K562 (cell line): ENCODE data around the gene TTLL12. TPM values are rescaled to one million over a fixed set of nuclear protein-coding genes. Genes with fewer than 3 reads are reported as not detected.

Experiments used
- ATAC-seq: fragments of 200-7000 bp; cut with Tn5 transposase; 3 replicates; pipeline ENCODE4 v1.9.1; 2020; ENCODE audit warnings: moderate library complexity
- BruUV-seq: library from RNA; stranded (reverse); fragments of 400-500 nt; replicated peaks from 2 replicates; lab custom pipeline; 2021; lab: Mats Ljungman, UMichigan
- CTCF ChIA-PET: fragments of 300-600 bp; formaldehyde crosslinking; extraction: SDS; loops from one replicate; lab custom pipeline; 2021; ENCODE audit warnings: low intra/inter-chr PET ratio; lab: Yijun Ruan, JAX
- POLR2A ChIA-PET: fragments of 300-600, 350-650 bp; sonication (Branson Sonifier 250); formaldehyde crosslinking; extraction: SDS; loops from one replicate; lab custom pipeline; 2021; ENCODE audit warnings: antibody characterized with exemption, inconsistent platforms; lab: Yijun Ruan, JAX
- DNase-seq, 4 experiments: peaks; one replicate each; pipeline versions ENCODE4 v3.0.0 to v3.0.0-alpha.2; 2011 to 2018; ENCODE audit warnings: low spot score in 3 of 4, mixed read lengths in 3 of 4; ENCODE audit errors: extremely low read depth in 1 of 4
- FAIRE-seq: peaks from 2 replicates; lab custom pipeline; 2011; peaks lifted over from hg19 to GRCh38; lab: Jason Lieb, UNC
- H2AFZ ChIP-seq: 2 replicates; pipeline ENCODE4 v1.6.0; 2011; ENCODE audit warnings: low read depth, low read length, control low read depth, inconsistent platforms
- H3K27ac ChIP-seq: fragments of 200-600 bp; 3 replicates; pipeline ENCODE4 v1.8.0; 2011; ENCODE audit warnings: low read depth, mild to moderate bottlenecking, control low read depth, inconsistent platforms, low read length, moderate library complexity, mixed read lengths; ENCODE audit errors: extremely low read depth
- H3K27me3 ChIP-seq, 2 experiments: fragments of 300-600 bp in 1 of 2; 2 replicates in 1 of 2; 3 replicates in 1 of 2; pipeline versions ENCODE4 v1.6.0 to v1.8.0; 2011; ENCODE audit warnings: inconsistent platforms in 2 of 2, low read length in 2 of 2, mild to moderate bottlenecking in 1 of 2, mixed read lengths in 1 of 2, moderate library complexity in 1 of 2; ENCODE audit not compliant: control insufficient read depth in 2 of 2, insufficient read depth in 2 of 2
- H3K36me3 ChIP-seq: fragments of 300-600 bp; 3 replicates; pipeline ENCODE4 v1.8.0; 2011; ENCODE audit warnings: mild to moderate bottlenecking, low read length, inconsistent platforms; ENCODE audit not compliant: control insufficient read depth, insufficient read depth
- H3K4me1 ChIP-seq, 2 experiments: fragments of 200-600 bp in 1 of 2; replicated peaks in 1 of 2; 2 replicates in 1 of 2; 3 replicates in 1 of 2; pipeline versions ENCODE4 v1.5.1 to v1.8.0; 2011; ENCODE audit warnings: inconsistent platforms in 2 of 2, low read length in 2 of 2, mild to moderate bottlenecking in 1 of 2, mixed read lengths in 1 of 2, moderate library complexity in 1 of 2; ENCODE audit not compliant: control insufficient read depth in 2 of 2, insufficient read depth in 2 of 2
- H3K4me2 ChIP-seq: 2 replicates; pipeline ENCODE4 v1.6.1; 2011; ENCODE audit warnings: low read length, control low read depth, inconsistent platforms, mixed read lengths; ENCODE audit not compliant: insufficient read depth
- H3K4me3 ChIP-seq: fragments of 200-600 bp; sonication (generic), shearing (Covaris generic); 2 replicates; pipeline ENCODE4 v1.5.1; 2016; ENCODE audit warnings: control low read depth, inconsistent platforms
- H3K79me2 ChIP-seq: fragments of 200-600 bp; 3 replicates; pipeline ENCODE4 v1.8.0; 2011; ENCODE audit warnings: low read length, inconsistent platforms; ENCODE audit not compliant: control insufficient read depth, insufficient read depth
- H3K9ac ChIP-seq, 2 experiments: 2 replicates each; pipeline versions ENCODE4 v1.6.0 to v1.6.1; 2011; ENCODE audit warnings: low read depth in 2 of 2, low read length in 2 of 2, control low read depth in 1 of 2, inconsistent platforms in 1 of 2, mild to moderate bottlenecking in 1 of 2, mixed read lengths in 1 of 2; ENCODE audit not compliant: insufficient read depth in 1 of 2
- H3K9me1 ChIP-seq: one replicate; pipeline ENCODE4 v1.6.0; 2011; ENCODE audit warnings: inconsistent platforms, mild to moderate bottlenecking, low read length, moderate library complexity; ENCODE audit not compliant: control insufficient read depth, insufficient read depth
- H3K9me3 ChIP-seq: replicated peaks from 2 replicates; pipeline ENCODE4 v1.5.1; 2011; ENCODE audit warnings: low read depth, low read length, inconsistent platforms; ENCODE audit not compliant: control insufficient read depth, insufficient read depth
- H4K20me1 ChIP-seq: replicated peaks from 2 replicates; pipeline ENCODE4 v1.6.1; 2011; ENCODE audit warnings: low read length, inconsistent platforms, mixed read lengths; ENCODE audit not compliant: control insufficient read depth, insufficient read depth
- E2F3 ChIP-seq: fragments of 250-450 bp; sonication (Bioruptor Pico); IDR thresholded peaks from 2 replicates; pipeline ENCODE4 v1.4.0; 2020; ENCODE audit warnings: mild to moderate bottlenecking
- ELF1 ChIP-seq: fragments of 200-800 bp; sonication (Bioruptor generic); IDR thresholded peaks from 2 replicates; pipeline ENCODE4 v1.6.1; 2016; ENCODE audit warnings: missing genetic modification characterization, missing compliant biosample characterization
- ERF ChIP-seq: fragments of 450-650 bp; formaldehyde crosslinking; IDR thresholded peaks from 2 replicates; pipeline ENCODE4 v1.4.0; 2020; ENCODE audit warnings: mild to moderate bottlenecking, mixed read lengths
- PHB ChIP-seq: fragments of 250-450 bp; sonication (Bioruptor Pico); IDR thresholded peaks from 2 replicates; pipeline ENCODE4 v1.5.0; 2021
- SUPT5H ChIP-seq: fragments of 450-650 bp; IDR thresholded peaks from 2 replicates; pipeline ENCODE4 v1.6.1; 2016
- TAF1 ChIP-seq: IDR thresholded peaks from 2 replicates; pipeline ENCODE4 v1.6.1; 2011; ENCODE audit warnings: mild to moderate bottlenecking, low read length, moderate library complexity; ENCODE audit not compliant: insufficient read depth, control insufficient read depth, severe bottlenecking; ENCODE audit errors: extremely low read depth
- TCFL5 ChIP-seq: fragments of 250-450 bp; sonication (Bioruptor Pico); conservative IDR thresholded peaks from 2 replicates; pipeline ENCODE4 v1.6.1; 2021; ENCODE audit warnings: mild to moderate bottlenecking, moderate library complexity, matching md5 sums
- WGBS: fragments of 100-300 bp; shearing (Covaris generic); methylation state at CpG from one replicate; pipeline ENCODE4 v1.1.6; 2016; ENCODE audit warnings: low coverage, mixed read lengths; ENCODE audit not compliant: insufficient coverage; ENCODE audit errors: missing lambda C conversion rate; 5-methylcytosine and 5-hydroxymethylcytosine counted together
- in situ Hi-C: fragments of 300-500 bp; cut with MboI; formaldehyde crosslinking; loops from 4 replicates; pipeline ENCODE4 v1.15.0; 2018; ENCODE audit warnings: inconsistent platforms, mixed read lengths
- intact Hi-C: fragments of 100-400 bp; cut with micrococcal nuclease; formaldehyde crosslinking; loops from 2 replicates; pipeline ENCODE4 v1.14.2; 2022
- polyA plus RNA-seq, 8 experiments: library from polyadenylated mRNA; depleted of rRNA in 4 of 8; stranded (reverse) in 5 of 8; unstranded in 3 of 8; fragments of >200 nt; fragmentation: Nextera tagmentation in 2 of 8; fragmentation: Illumina TruSeq in 1 of 8; extraction: Ambion mirVana in 2 of 8; extraction: Trizol in 1 of 8; gene quantifications; 2 replicates each; pipeline versions ENCODE4 v1.2.1 to v1.2.3, GENCODE V29; 2011 to 2014; ENCODE audit warnings: inconsistent platforms in 1 of 8, missing spikeins in 1 of 8
- total RNA-seq, 7 experiments: library from RNA; depleted of rRNA in 6 of 7; stranded (reverse); fragments of >200 nt in 6 of 7; fragmentation: Illumina TruSeq in 2 of 7; extraction: Trizol in 2 of 7; gene quantifications; 2 replicates each; pipeline versions ENCODE4 v1.2.1 to v1.2.3, GENCODE V29; 2011 to 2021; ENCODE audit warnings: low replicate concordance in 1 of 7

Gene TTLL12
- total and polyA plus RNA-seq, 9 of the 15 experiments (the other 6 are each of a cell fraction or from before 2014, with no cell fraction given) = 1.3 to 128 (median 43.0) TPM

DNA sequence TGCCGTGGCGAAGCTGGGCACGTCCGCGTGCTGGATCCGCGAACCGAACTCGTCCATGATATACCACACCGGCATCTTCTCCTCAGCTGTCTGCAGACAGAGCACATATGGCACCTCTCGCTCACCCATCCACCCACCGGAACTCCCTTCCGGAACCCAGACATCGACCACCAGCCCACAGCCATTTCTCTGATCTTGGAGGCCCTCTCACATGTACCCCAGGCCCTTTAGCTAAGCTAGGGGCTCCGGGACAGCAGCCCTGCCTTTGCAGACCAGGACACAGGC, 7.1 kb downstream of the TTLL12 start:
- Histone ChIP-seq H3K4me2 (no peak overlapping the region), H3K79me2 (peaks cover 43% of the 10 kb centered on the region), H3K4me3 (no peak overlapping the region), H4K20me1 (no peaks in the 10 kb centered on the region), H3K9me3 (0 out of 2 replicates have a peak, but pooled peaks cover 2% of the 10 kb centered on the region), H3K27me3 (no peaks in the 10 kb centered on the region), H3K27ac (no peak overlapping the region), H2AFZ (no peak overlapping the region), H3K36me3 (peaks cover 71% of the 10 kb centered on the region)
- ATAC-seq (no peak), FAIRE-seq (no peak), DNase-seq (no peak)
- in situ Hi-C loops = no loop called here
- 100% methylated on average over 6 of the region's 15 CpGs for WGBS
- POLR2A ChIA-PET = interaction anchor here (1.8 kb wide), 1 partner anchor 10 kb away, joined by 7 read pairs; no protein-coding TSS in a partner anchor
- no peak for TF ChIP-seq PHB (CRISPR knock-in tag)
- TF ChIP-seq TCFL5 (CRISPR knock-in tag) = no peak
- no peak for TF ChIP-seq TAF1
- no peak for TF ChIP-seq E2F3
- TF ChIP-seq ELF1 (tag) = no peak
- TF ChIP-seq SUPT5H = 0 out of 2 replicates have a peak, but pooled peaks have one; percentile 16
- TF ChIP-seq ERF (CRISPR knock-in tag) = no peak
- TF ChIP-seq, all 486 proteins: peak for 1
- intact Hi-C loops = no loop called here
- Histone ChIP-seq H3K9ac (no peak overlapping the region), H3K4me1 (peaks cover 23 to 41% of the 10 kb centered on the region in 2 experiments; a peak in 4 of 5 replicates), H3K9me1 (no peaks in the 10 kb centered on the region)
- CTCF ChIA-PET = no interaction called here
- BruUV-seq = no TSS peak
